Lung (tissue), 12 donors: ENCODE measurements around the gene GRID1. TPM values are rescaled to one million over a fixed set of nuclear protein-coding genes. Genes with fewer than 3 reads are reported as not detected.

Source experiments
- ATAC-seq: fragments of 200-7000 bp; cut with Tn5 transposase; one replicate; pipeline ENCODE4 v1.9.1; 2020; ENCODE audit warnings: moderate number of reproducible peaks; ENCODE audit not compliant: insufficient read depth, low FRiP score
- DNase-seq, 3 donors: peaks; one replicate each; pipeline ENCODE4 v3.0.0-alpha.2; 2013 to 2017
- H3K27ac ChIP-seq, 2 donors: one replicate each; pipeline ENCODE4 v1.5.1; 2013; ENCODE audit warnings: mild to moderate bottlenecking in 2 of 2, moderate library complexity in 2 of 2, control low read depth in 1 of 2, inconsistent platforms in 1 of 2, low read depth in 1 of 2, low read length in 1 of 2
- H3K27me3 ChIP-seq, 3 donors: one replicate each; pipeline ENCODE4 v1.5.1; 2013; ENCODE audit warnings: low read length in 2 of 3; ENCODE audit not compliant: control insufficient read depth in 3 of 3, insufficient read depth in 3 of 3
- H3K36me3 ChIP-seq, 4 donors: one replicate each; pipeline ENCODE4 v1.5.1; 2013; ENCODE audit warnings: low read length in 4 of 4, mild to moderate bottlenecking in 1 of 4, moderate library complexity in 1 of 4; ENCODE audit not compliant: control insufficient read depth in 4 of 4, insufficient read depth in 4 of 4
- H3K4me1 ChIP-seq, 5 donors: one replicate each; pipeline ENCODE4 v1.5.1; 2013; ENCODE audit warnings: low read length in 5 of 5, mild to moderate bottlenecking in 2 of 5, moderate library complexity in 1 of 5; ENCODE audit not compliant: control insufficient read depth in 5 of 5, insufficient read depth in 5 of 5
- H3K4me3 ChIP-seq: one replicate; pipeline ENCODE4 v1.5.1; 2013; ENCODE audit warnings: mild to moderate bottlenecking, control low read depth, moderate library complexity
- H3K9ac ChIP-seq, 2 donors: one replicate each; pipeline ENCODE4 v1.5.1; 2013; ENCODE audit warnings: low read length in 2 of 2, control low read depth in 1 of 2; ENCODE audit not compliant: insufficient read depth in 1 of 2
- H3K9me3 ChIP-seq, 4 donors: one replicate each; pipeline ENCODE4 v1.5.1; 2013; ENCODE audit warnings: low read length in 3 of 4, mild to moderate bottlenecking in 1 of 4, moderate library complexity in 1 of 4; ENCODE audit not compliant: control insufficient read depth in 4 of 4, insufficient read depth in 3 of 4
- WGBS, 2 donors: extraction: QIAGEN DNeasy Blood & Tissue Kit; methylation state at CpG; one replicate each; pipeline ENCODE4 v1.1.7; 2013; 5-methylcytosine and 5-hydroxymethylcytosine counted together
- polyA plus RNA-seq, 2 donors: library from polyadenylated mRNA; stranded (reverse); fragments of 200-250 nt; gene quantifications; one replicate each; pipeline ENCODE4 v1.2.1, GENCODE V29; 2013
- total RNA-seq, 2 donors: library from RNA; depleted of rRNA in 1 of 2; stranded (reverse); fragments of >200 nt in 1 of 2; gene quantifications; one replicate each; pipeline ENCODE4 v1.2.1, GENCODE V29; 2014 to 2021
- TF ChIP-seq, protein P1 (sequence below): IDR thresholded peaks from 2 replicates; pipeline ENCODE4 v1.5.1; 2012; ENCODE audit warnings: mild to moderate bottlenecking; ENCODE audit errors: control extremely low read depth, extremely low read depth
- donor health status: control.
- donor health status: control.
- donor health status: Bipolar disorder and iron deficiency.
- donor health status: healthy.
- donor health status: DM: yes; HTN: yes; CAD: no.

Gene GRID1
- total and polyA plus RNA-seq, 4 donors = 1.1 to 3.6 (median 2.2) TPM

DNA sequence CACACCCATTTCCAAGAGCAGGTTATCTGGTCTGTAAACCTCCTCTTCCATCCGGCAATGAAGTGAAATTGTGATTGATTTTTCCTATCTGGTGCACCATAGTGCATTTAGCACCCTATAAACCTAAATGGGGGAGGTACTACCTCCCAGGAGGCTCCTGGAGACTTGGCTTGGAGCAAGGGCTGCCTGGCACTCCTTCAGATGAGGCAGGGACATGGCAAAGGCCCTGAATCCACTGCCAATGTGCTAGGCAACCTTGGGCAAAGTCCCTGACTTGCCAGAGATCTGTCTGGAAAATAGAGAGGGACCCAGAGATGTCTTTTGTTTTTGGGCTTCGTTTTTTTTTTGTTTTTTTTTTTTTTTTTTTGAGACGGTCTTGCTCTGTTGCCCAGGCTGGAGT lies 6.7 kb upstream of the GRID1 start:
- 83 to 100% methylated on average over 2 to 3 of the region's 3 CpGs for WGBS, 2 donors
- DNase-seq = no peak

DNA sequence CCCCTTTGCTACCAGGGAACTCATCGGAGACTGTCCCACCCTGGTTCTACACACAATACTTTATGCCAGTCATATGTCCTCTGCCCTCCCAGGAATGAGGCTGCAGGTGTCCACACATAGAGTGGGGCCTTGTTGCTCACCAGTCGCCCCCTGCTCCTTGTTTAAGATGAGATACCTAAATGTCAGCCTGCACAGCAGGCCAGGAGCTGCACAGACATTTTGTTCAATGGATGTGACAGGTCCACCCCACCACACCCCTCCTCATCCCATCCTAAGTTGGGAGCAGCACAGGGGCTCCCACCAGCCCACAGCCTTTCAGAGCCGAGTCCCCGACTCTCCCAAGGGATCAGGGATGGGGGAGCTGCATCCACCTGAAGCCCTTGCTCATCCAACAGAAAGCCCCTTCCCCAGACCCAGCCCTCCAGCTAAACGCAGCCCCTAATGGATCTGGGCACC lies 6.2 kb upstream of the GRID1 start:
- no peaks in the 10 kb centered on the region for H3K36me3 ChIP-seq
- no peak for DNase-seq

More for the DNA sequence above, 6.7 kb upstream of the GRID1 start:
- Histone ChIP-seq H3K9me3 (peaks cover 0 to 3% (median 0%) of the 10 kb centered on the region in 4 donors), H3K4me3 (no peak overlapping the region), H3K27ac (no peak overlapping the region), H3K36me3 (no peaks in the 10 kb centered on the region), H3K27me3 (peaks cover 4 to 65% (median 52%) of the 10 kb centered on the region in 3 donors), H3K4me1 (peaks cover 0 to 4% (median 0%) of the 10 kb centered on the region in 5 donors), H3K9ac (no peak overlapping the region)
- TF ChIP-seq, protein P1, sequence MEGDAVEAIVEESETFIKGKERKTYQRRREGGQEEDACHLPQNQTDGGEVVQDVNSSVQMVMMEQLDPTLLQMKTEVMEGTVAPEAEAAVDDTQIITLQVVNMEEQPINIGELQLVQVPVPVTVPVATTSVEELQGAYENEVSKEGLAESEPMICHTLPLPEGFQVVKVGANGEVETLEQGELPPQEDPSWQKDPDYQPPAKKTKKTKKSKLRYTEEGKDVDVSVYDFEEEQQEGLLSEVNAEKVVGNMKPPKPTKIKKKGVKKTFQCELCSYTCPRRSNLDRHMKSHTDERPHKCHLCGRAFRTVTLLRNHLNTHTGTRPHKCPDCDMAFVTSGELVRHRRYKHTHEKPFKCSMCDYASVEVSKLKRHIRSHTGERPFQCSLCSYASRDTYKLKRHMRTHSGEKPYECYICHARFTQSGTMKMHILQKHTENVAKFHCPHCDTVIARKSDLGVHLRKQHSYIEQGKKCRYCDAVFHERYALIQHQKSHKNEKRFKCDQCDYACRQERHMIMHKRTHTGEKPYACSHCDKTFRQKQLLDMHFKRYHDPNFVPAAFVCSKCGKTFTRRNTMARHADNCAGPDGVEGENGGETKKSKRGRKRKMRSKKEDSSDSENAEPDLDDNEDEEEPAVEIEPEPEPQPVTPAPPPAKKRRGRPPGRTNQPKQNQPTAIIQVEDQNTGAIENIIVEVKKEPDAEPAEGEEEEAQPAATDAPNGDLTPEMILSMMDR = no peak
- no peak for ATAC-seq

DNA sequence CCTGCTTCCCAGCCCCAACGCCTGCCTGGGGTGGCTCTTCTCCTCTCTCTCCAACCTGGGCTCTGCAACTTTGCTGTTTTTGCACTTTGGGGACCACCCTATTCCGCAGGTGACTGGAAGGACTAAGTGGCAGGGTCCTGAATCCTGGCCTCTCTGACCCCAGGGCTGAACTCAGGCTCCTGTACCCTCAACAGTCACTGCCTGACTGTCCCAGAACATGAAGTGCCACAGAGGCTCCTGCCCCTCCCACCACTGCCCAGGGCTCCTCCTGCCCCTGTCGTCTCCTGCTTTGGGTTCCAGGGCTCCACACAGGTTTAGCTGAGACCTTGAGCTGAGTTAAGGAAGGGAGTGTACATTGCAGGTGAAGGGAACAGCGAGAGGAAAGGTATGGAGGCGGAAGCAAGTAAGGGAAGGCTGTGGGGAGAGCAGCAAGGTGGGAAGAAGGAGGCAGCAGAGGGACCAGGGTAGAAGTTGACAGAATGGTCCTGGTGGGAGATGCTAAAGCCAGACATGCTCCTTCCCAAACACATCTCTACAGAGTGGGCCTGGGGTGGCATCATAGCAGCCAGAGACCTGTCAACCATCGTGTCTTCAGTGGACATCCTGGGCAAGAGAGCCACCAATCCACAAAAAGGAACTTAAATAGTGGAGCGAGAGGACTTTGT lies 5.7 kb upstream of the GRID1 start:
- TF ChIP-seq, protein P1 = no peak

More for the DNA sequence above, 6.2 kb upstream of the GRID1 start:
- H3K4me3 ChIP-seq = no peak overlapping the region
- ATAC-seq = no peak
- H3K9me3 ChIP-seq = peaks cover 0 to 3% (median 0%) of the 10 kb centered on the region in 4 donors
- H3K27ac ChIP-seq = no peak overlapping the region
- peaks cover 0 to 4% (median 0%) of the 10 kb centered on the region in 5 donors for H3K4me1 ChIP-seq
- peaks cover under 1 to 66% (median 52%) of the 10 kb centered on the region in 3 donors for H3K27me3 ChIP-seq
- 87 to 95% methylated on average over 5 of the region's 5 CpGs for WGBS, 2 donors
- TF ChIP-seq, protein P1 = no peak
- H3K9ac ChIP-seq = no peak overlapping the region

More for the DNA sequence above, 5.7 kb upstream of the GRID1 start:
- Histone ChIP-seq H3K36me3 (no peaks in the 10 kb centered on the region), H3K9me3 (peaks cover 0 to 3% (median 0%) of the 10 kb centered on the region in 4 donors), H3K4me3 (no peak overlapping the region), H3K4me1 (peaks cover 0 to 4% (median 1%) of the 10 kb centered on the region in 5 donors), H3K27me3 (peaks cover 0 to 67% (median 52%) of the 10 kb centered on the region in 3 donors), H3K9ac (no peak overlapping the region), H3K27ac (no peak overlapping the region)
- WGBS, 2 donors = 68 to 72% methylated on average over 7 of the region's 7 CpGs
- no peak for ATAC-seq
- no peak for DNase-seq
